GM04504 (cell line): ENCODE data around the gene TTLL12.
A peak's percentile ranks its signal among the peaks of the same experiment; 100 is the strongest.

Experiments
- DNase-seq: peaks from one replicate; pipeline ENCODE4 v3.0.0-alpha.2; 2012; ENCODE audit warnings: low read depth

The TTLL12 gene

GRCh38 chr22:43127166-43127908 lies 59.6 kb downstream of the TTLL12 start:
- DNase-seq, result no peak

- DNase-seq, result peak; percentile 44
Measured at GRCh38 chr22:43126501-43127165, 60.3 kb downstream of the TTLL12 start.

- DNase-seq, result no peak
Measured at GRCh38 chr22:43118953-43119458, 67.9 kb downstream of the TTLL12 start.

GRCh38 chr22:43118024-43118849 lies 68.7 kb downstream of the TTLL12 start:
- DNase-seq, result no peak

GRCh38 chr22:43116932-43117331 lies 70.0 kb downstream of the TTLL12 start:
- DNase-seq, result no peak
